Measurements from ENCODE around the gene ROPN1L.
A peak's percentile ranks its signal among the peaks of the same experiment; 100 is the strongest.

The ROPN1L gene

DNA sequence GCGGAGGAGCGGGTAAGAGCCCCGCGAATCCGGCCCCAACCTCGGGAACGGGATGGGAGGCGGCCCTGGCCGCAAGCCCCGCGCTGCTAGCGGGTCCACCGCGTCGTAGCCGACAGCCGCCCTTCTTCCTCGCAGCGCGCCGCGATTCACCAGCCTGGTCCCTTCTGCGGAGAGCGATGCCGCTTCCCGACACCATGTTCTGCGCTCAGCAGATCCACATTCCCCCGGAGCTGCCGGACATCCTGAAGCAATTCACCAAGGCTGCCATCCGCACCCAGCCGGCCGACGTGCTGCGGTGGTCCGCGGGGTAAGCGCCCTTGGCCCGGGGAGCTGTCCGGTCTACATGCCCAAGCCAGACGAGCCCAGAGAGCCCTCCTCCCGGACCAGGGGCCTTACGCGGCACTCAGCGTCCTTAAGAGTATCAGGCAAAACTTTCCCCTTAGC is 335 bp downstream of the ROPN1L start:
- H3K4me3 ChIP-seq (ENCODE audit: insufficient read depth, low read length, poor library complexity, severe bottlenecking): peak overlapping the region; percentile 57
- H3F3A ChIP-seq (ENCODE audit: insufficient read depth): peaks cover 15% of the 10 kb centered on the region
- peak overlapping the region; percentile 46 for H3K9ac ChIP-seq (ENCODE audit: low read length)
- TF ChIP-seq EZH2phosphoT487 (conservative IDR thresholded peaks at IDR 0.05; ENCODE audit: low read length): no peak
- TF ChIP-seq CTCF (IDR thresholded peaks at IDR 0.05; ENCODE audit: insufficient read depth, low read length, poor library complexity, severe bottlenecking): no peak
- H3K9me2 ChIP-seq (replicated peaks; ENCODE audit: insufficient read depth, low read length): no peaks in the 10 kb centered on the region
- H3K4me2 ChIP-seq (ENCODE audit: low read depth, low read length, poor library complexity, severe bottlenecking): peak overlapping the region; percentile 72
- peaks cover 4% of the 10 kb centered on the region; the same call in 1 of the 2 replicates for H4K20me1 ChIP-seq (ENCODE audit: low read depth, low read length)
- H2AFZ ChIP-seq (ENCODE audit: low read depth, low read length, severe bottlenecking): peak overlapping the region; percentile 52
- H3K79me2 ChIP-seq (ENCODE audit: insufficient read depth, low read length): no peaks in the 10 kb centered on the region
- no peaks in the 10 kb centered on the region for H3K27me3 ChIP-seq (ENCODE audit: low read length)
- H3K9me3 ChIP-seq (ENCODE audit: insufficient read depth, low read length): no peaks in the 10 kb centered on the region
- 0 out of 2 replicates have a peak, but pooled peaks cover 2% of the 10 kb centered on the region for H3K36me3 ChIP-seq (ENCODE audit: low read length)
- H3K27ac ChIP-seq (ENCODE audit: low read depth, low read length): no peak overlapping the region

- H4K20me1 ChIP-seq (ENCODE audit: low read depth, low read length): peaks cover under 1% of the 10 kb centered on the region; the same call in 1 of the 2 replicates
- no peaks in the 10 kb centered on the region for H3K79me2 ChIP-seq (ENCODE audit: insufficient read depth, low read length)
- TF ChIP-seq EZH2phosphoT487 (conservative IDR thresholded peaks at IDR 0.05; ENCODE audit: low read length) (no peak), CTCF (IDR thresholded peaks at IDR 0.05; ENCODE audit: insufficient read depth, low read length, poor library complexity, severe bottlenecking) (no peak)
- no peak overlapping the region for H3K27ac ChIP-seq (ENCODE audit: low read depth, low read length)
- H3K9me2 ChIP-seq (replicated peaks; ENCODE audit: insufficient read depth, low read length): no peaks in the 10 kb centered on the region
- no peaks in the 10 kb centered on the region for H3K36me3 ChIP-seq (ENCODE audit: low read length)
- H3F3A ChIP-seq (ENCODE audit: insufficient read depth): peaks cover 15% of the 10 kb centered on the region
- H3K9me3 ChIP-seq (ENCODE audit: insufficient read depth, low read length): no peaks in the 10 kb centered on the region
- H3K4me3 ChIP-seq (ENCODE audit: insufficient read depth, low read length, poor library complexity, severe bottlenecking): no peak overlapping the region
- H2AFZ ChIP-seq (ENCODE audit: low read depth, low read length, severe bottlenecking): no peak overlapping the region
- H3K4me2 ChIP-seq (ENCODE audit: low read depth, low read length, poor library complexity, severe bottlenecking): peak overlapping the region; percentile 72
- no peak overlapping the region for H3K9ac ChIP-seq (ENCODE audit: low read length)
- no peaks in the 10 kb centered on the region for H3K27me3 ChIP-seq (ENCODE audit: low read length)
Measured at GRCh38 chr5:10442576-10442975, 897 bp downstream of the ROPN1L start.

DNA sequence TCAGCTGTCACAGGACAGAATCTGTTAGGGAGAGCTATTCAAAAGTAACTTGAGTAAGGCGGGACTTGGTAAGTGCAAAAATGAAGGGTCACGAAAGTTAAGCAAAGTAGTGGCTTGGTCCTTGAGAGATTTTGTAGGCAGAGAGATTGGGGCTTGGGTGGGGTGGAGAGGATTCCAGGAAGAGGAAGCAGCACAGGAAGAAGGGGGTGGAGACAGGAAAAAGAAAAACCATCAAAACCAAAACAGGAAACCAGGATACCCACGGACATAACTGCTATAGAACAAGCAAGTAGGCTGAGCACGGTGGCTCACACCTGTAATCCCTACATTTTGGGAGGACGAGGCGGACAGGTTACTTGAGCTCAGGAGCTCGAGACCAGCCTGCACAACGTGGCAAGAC is 3.7 kb downstream of the ROPN1L start:
- Histone ChIP-seq H3K27ac (ENCODE audit: low read depth, low read length) (no peak overlapping the region), H3K36me3 (ENCODE audit: low read length) (no peaks in the 10 kb centered on the region), H3F3A (ENCODE audit: insufficient read depth) (0 out of 2 replicates have a peak, but pooled peaks cover 1% of the 10 kb centered on the region), H3K4me3 (ENCODE audit: insufficient read depth, low read length, poor library complexity, severe bottlenecking) (no peak overlapping the region), H3K4me2 (ENCODE audit: low read depth, low read length, poor library complexity, severe bottlenecking) (no peak overlapping the region), H2AFZ (ENCODE audit: low read depth, low read length, severe bottlenecking) (no peak overlapping the region), H3K79me2 (ENCODE audit: insufficient read depth, low read length) (no peaks in the 10 kb centered on the region), H3K9me3 (ENCODE audit: insufficient read depth, low read length) (no peaks in the 10 kb centered on the region), H3K9ac (ENCODE audit: low read length) (no peak overlapping the region), H4K20me1 (ENCODE audit: low read depth, low read length) (no peaks in the 10 kb centered on the region), H3K9me2 (replicated peaks; ENCODE audit: insufficient read depth, low read length) (no peaks in the 10 kb centered on the region), H3K27me3 (ENCODE audit: low read length) (no peaks in the 10 kb centered on the region)
- TF ChIP-seq EZH2phosphoT487 (conservative IDR thresholded peaks at IDR 0.05; ENCODE audit: low read length) (no peak), CTCF (IDR thresholded peaks at IDR 0.05; ENCODE audit: insufficient read depth, low read length, poor library complexity, severe bottlenecking) (no peak)
